CD14-positive monocyte (primary cell): ENCODE measurements around the gene RWDD3. TPM values are rescaled to one million over a fixed set of nuclear protein-coding genes. Genes with fewer than 3 reads are reported as not detected.

Experiments
- DNase-seq, 3 donors: peaks; one replicate each; pipeline ENCODE4 v3.0.0-alpha.2; 2011 to 2022
- H2AFZ ChIP-seq: 2 replicates; pipeline ENCODE4 v1.6.0; 2012; ENCODE audit warnings: mild to moderate bottlenecking, low read depth, low read length, inconsistent platforms; ENCODE audit not compliant: insufficient read depth, poor library complexity, severe bottlenecking
- H3K27ac ChIP-seq, 2 donors: 1 replicate in 1 of 2; 2 replicates in 1 of 2; pipeline ENCODE4 v1.5.1; 2012 to 2013; ENCODE audit warnings: low read length in 2 of 2, control low read depth in 1 of 2, inconsistent platforms in 1 of 2, low read depth in 1 of 2, mild to moderate bottlenecking in 1 of 2
- H3K27me3 ChIP-seq, 2 donors: one replicate each; pipeline versions ENCODE4 v1.6.0 to v1.6.1; 2011 to 2013; ENCODE audit warnings: low read length in 2 of 2; ENCODE audit not compliant: control insufficient read depth in 2 of 2, insufficient read depth in 2 of 2
- H3K36me3 ChIP-seq, 2 donors: replicated peaks in 1 of 2; 1 replicate in 1 of 2; 2 replicates in 1 of 2; pipeline versions ENCODE4 v1.5.1 to v1.6.1; 2012 to 2013; ENCODE audit warnings: low read length in 2 of 2, control low read depth in 1 of 2, inconsistent platforms in 1 of 2, mild to moderate bottlenecking in 1 of 2; ENCODE audit not compliant: insufficient read depth in 2 of 2, control insufficient read depth in 1 of 2
- H3K4me1 ChIP-seq, 2 donors: 1 replicate in 1 of 2; 2 replicates in 1 of 2; pipeline versions ENCODE4 v1.5.1 to v1.6.1; 2012 to 2013; ENCODE audit warnings: low read length in 2 of 2, control low read depth in 1 of 2, inconsistent platforms in 1 of 2, mild to moderate bottlenecking in 1 of 2, moderate library complexity in 1 of 2; ENCODE audit not compliant: insufficient read depth in 2 of 2, control insufficient read depth in 1 of 2
- H3K4me2 ChIP-seq: replicated peaks from 2 replicates; pipeline ENCODE3; 2012; ENCODE audit warnings: low read length, moderate library complexity, mild to moderate bottlenecking; ENCODE audit not compliant: poor library complexity, severe bottlenecking; ENCODE audit errors: extremely low read depth
- H3K4me3 ChIP-seq, 3 experiments: fragments of 200-600 bp in 1 of 3; sonication (generic) in 1 of 3; replicated peaks in 1 of 3; 1 replicate in 2 of 3; 2 replicates in 1 of 3; pipeline ENCODE4 v1.5.1; 2011 to 2013; ENCODE audit warnings: low read length in 3 of 3, mild to moderate bottlenecking in 3 of 3, control low read depth in 2 of 3, low read depth in 2 of 3, inconsistent platforms in 1 of 3, moderate library complexity in 1 of 3
- H3K79me2 ChIP-seq: 2 replicates; pipeline ENCODE4 v1.6.0; 2012; ENCODE audit warnings: mild to moderate bottlenecking, control low read depth, inconsistent platforms, low read length, moderate library complexity; ENCODE audit not compliant: insufficient read depth
- H3K9ac ChIP-seq: 2 replicates; pipeline ENCODE4 v1.6.0; 2017; ENCODE audit warnings: low read length, mild to moderate bottlenecking; ENCODE audit not compliant: insufficient read depth, poor library complexity, severe bottlenecking
- H3K9me3 ChIP-seq, 2 donors: replicated peaks in 1 of 2; 1 replicate in 1 of 2; 2 replicates in 1 of 2; pipeline versions ENCODE4 v1.5.1 to v1.6.1; 2012 to 2013; ENCODE audit warnings: low read length in 2 of 2, control low read depth in 1 of 2; ENCODE audit not compliant: control insufficient read depth in 1 of 2, insufficient read depth in 1 of 2
- H4K20me1 ChIP-seq: 2 replicates; pipeline ENCODE4 v1.6.0; 2012; ENCODE audit warnings: mild to moderate bottlenecking, low read length, control low read depth, moderate library complexity; ENCODE audit not compliant: insufficient read depth
- H3K27ac Mint-ChIP-seq, 7 donors: one replicate each; pipeline ENCODE4 v1.8.0; 2020; ENCODE audit warnings: mild to moderate bottlenecking in 7 of 7, mixed read lengths in 7 of 7, moderate library complexity in 6 of 7, inconsistent platforms in 2 of 7
- H3K27me3 Mint-ChIP-seq, 3 donors: one replicate each; pipeline ENCODE4 v1.8.0; 2021 to 2022; ENCODE audit warnings: low read depth in 3 of 3, mild to moderate bottlenecking in 3 of 3, mixed read lengths in 3 of 3, moderate library complexity in 3 of 3, inconsistent platforms in 1 of 3
- H3K36me3 Mint-ChIP-seq, 2 donors: one replicate each; pipeline ENCODE4 v1.8.0; 2020; ENCODE audit warnings: mixed read lengths in 2 of 2, inconsistent platforms in 1 of 2, mild to moderate bottlenecking in 1 of 2
- H3K4me1 Mint-ChIP-seq: one replicate; pipeline ENCODE4 v1.8.0; 2020; ENCODE audit warnings: mild to moderate bottlenecking, mixed read lengths
- H3K4me3 Mint-ChIP-seq, 2 donors: one replicate each; pipeline ENCODE4 v1.8.0; 2020; ENCODE audit warnings: mild to moderate bottlenecking in 2 of 2, mixed read lengths in 2 of 2, moderate library complexity in 1 of 2
- H3K9me3 Mint-ChIP-seq, 7 donors: one replicate each; pipeline ENCODE4 v1.8.0; 2020 to 2022; ENCODE audit warnings: mixed read lengths in 7 of 7, mild to moderate bottlenecking in 6 of 7, moderate library complexity in 6 of 7, inconsistent platforms in 2 of 7
- WGBS: methylation state at CpG from one replicate; pipeline ENCODE4 v1.1.5; 2013; ENCODE audit warnings: missing lambda C conversion rate; ENCODE audit not compliant: insufficient coverage; 5-methylcytosine and 5-hydroxymethylcytosine counted together
- intact Hi-C, 2 donors: fragments of 100-400 bp; cut with micrococcal nuclease; formaldehyde crosslinking; loops; one replicate each; pipeline versions ENCODE4 v1.15.0 to v1.15.1; 2023
- polyA plus RNA-seq, 3 donors: library from polyadenylated mRNA; depleted of rRNA in 1 of 3; unstranded in 2 of 3; stranded (reverse) in 1 of 3; fragments of 300-500 nt in 2 of 3; fragments of >200 nt in 1 of 3; fragmentation: Illumina TruSeq in 2 of 3; gene quantifications; 1 replicate in 2 of 3; 2 replicates in 1 of 3; pipeline ENCODE4 v1.2.3, GENCODE V29; 2012 to 2021
- TF ChIP-seq, protein P1 (sequence below): fragments of 200-600 bp; IDR thresholded peaks from one replicate; pipeline ENCODE4 v1.8.0; 2022; ENCODE audit warnings: antibody characterized with exemption, mild to moderate bottlenecking

Gene RWDD3
- polyA plus RNA-seq, 3 donors: 9.2 to 20.1 (median 18.1) TPM

DNA sequence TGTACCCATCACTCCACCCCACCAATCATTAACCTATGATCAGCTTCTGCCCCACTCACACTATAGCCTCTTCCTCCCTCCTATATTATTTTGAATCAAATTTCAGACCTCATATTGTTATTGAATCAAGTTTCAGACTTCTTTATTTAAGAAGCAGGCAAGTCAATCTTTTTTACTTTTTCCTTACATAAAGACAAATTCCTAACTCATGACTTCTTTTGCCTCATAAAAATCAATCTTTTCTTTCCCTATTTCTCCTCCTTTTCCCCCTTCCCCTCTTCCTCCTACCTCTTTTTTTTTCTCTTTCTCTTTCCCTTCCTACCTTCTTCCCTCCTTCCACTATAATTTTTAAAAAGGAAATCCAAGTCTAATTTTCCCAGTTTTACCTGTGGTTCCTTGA lies 4.3 kb upstream of the RWDD3 start:
- Mint-ChIP-seq H3K27ac (no peak overlapping the region), H3K9me3 (peaks cover 0 to 5% (median 0%) of the 10 kb centered on the region in 7 donors), H3K36me3 (no peaks in the 10 kb centered on the region), H3K27me3 (peaks cover 5 to 32% (median 23%) of the 10 kb centered on the region in 3 donors), H3K4me3 (peak overlapping the region in 1 of 2 donors; percentile 19), H3K4me1 (peaks cover 24% of the 10 kb centered on the region)
- Histone ChIP-seq H3K27me3 (peaks cover 11 to 29% of the 10 kb centered on the region in 2 donors), H3K27ac (no peak overlapping the region), H3K9me3 (no peaks in the 10 kb centered on the region), H3K9ac (no peak overlapping the region), H4K20me1 (no peaks in the 10 kb centered on the region), H2AFZ (no peak overlapping the region), H3K4me1 (peaks cover 10 to 11% of the 10 kb centered on the region in 2 donors), H3K36me3 (no peaks in the 10 kb centered on the region), H3K4me3 (no peak overlapping the region), H3K79me2 (peaks cover 7% of the 10 kb centered on the region), H3K4me2 (no peak overlapping the region)
- no peak for DNase-seq
- intact Hi-C loops: loop anchor here (5.0 to 10.0 kb wide), 3 partner anchors 155 to 375 kb away; partner anchors contain the start of gene ALG14 (in 2 of the 2)
- TF ChIP-seq, protein P1, sequence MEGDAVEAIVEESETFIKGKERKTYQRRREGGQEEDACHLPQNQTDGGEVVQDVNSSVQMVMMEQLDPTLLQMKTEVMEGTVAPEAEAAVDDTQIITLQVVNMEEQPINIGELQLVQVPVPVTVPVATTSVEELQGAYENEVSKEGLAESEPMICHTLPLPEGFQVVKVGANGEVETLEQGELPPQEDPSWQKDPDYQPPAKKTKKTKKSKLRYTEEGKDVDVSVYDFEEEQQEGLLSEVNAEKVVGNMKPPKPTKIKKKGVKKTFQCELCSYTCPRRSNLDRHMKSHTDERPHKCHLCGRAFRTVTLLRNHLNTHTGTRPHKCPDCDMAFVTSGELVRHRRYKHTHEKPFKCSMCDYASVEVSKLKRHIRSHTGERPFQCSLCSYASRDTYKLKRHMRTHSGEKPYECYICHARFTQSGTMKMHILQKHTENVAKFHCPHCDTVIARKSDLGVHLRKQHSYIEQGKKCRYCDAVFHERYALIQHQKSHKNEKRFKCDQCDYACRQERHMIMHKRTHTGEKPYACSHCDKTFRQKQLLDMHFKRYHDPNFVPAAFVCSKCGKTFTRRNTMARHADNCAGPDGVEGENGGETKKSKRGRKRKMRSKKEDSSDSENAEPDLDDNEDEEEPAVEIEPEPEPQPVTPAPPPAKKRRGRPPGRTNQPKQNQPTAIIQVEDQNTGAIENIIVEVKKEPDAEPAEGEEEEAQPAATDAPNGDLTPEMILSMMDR: no peak

DNA sequence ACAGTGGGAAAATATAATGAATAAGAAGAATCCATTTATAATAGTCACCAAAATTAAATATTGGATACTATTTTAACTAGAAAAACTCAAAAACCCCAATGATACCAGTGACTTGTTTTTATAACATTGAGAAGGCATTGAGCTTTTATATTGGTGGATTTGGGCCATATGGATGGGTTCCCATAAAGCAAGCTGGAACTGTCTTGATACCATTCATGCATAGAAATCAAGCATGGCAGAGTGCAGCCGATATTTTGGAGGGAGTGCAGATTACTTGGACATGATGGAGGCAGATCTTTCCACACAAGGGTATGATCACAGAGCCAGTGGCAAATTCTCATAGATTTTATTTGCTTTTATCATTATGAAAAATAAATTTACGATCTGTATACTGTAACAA lies 3.8 kb upstream of the RWDD3 start:
- H3K79me2 ChIP-seq: peaks cover 8% of the 10 kb centered on the region
- no peaks in the 10 kb centered on the region for H3K9me3 ChIP-seq
- H3K4me3 ChIP-seq: no peak overlapping the region
- no CpG with 5 or more reads among the region's 2 CpGs for WGBS
- H2AFZ ChIP-seq: no peak overlapping the region
- Mint-ChIP-seq H3K4me1 (peaks cover 25% of the 10 kb centered on the region), H3K36me3 (no peaks in the 10 kb centered on the region), H3K9me3 (peaks cover 0 to 8% (median 0%) of the 10 kb centered on the region in 7 donors), H3K4me3 (no peak overlapping the region), H3K27ac (no peak overlapping the region), H3K27me3 (peaks cover 5 to 32% (median 22%) of the 10 kb centered on the region in 3 donors)
- peaks cover 12 to 13% of the 10 kb centered on the region in 2 donors for H3K4me1 ChIP-seq
- H3K27ac ChIP-seq: no peak overlapping the region
- TF ChIP-seq, protein P1: no peak
- H3K4me2 ChIP-seq: no peak overlapping the region
- peaks cover 11 to 29% of the 10 kb centered on the region in 2 donors for H3K27me3 ChIP-seq
- no peaks in the 10 kb centered on the region for H3K36me3 ChIP-seq
- H4K20me1 ChIP-seq: no peaks in the 10 kb centered on the region
- no peak overlapping the region for H3K9ac ChIP-seq
- intact Hi-C loops: loop anchor here (10.0 kb wide), 2 partner anchors 155 to 375 kb away; partner anchors contain the start of gene ALG14 (in 1 of the 2)
- DNase-seq: no peak
